GM06990 (cell line): ENCODE data around the gene CAMK2G.

Experiments
- DNase-seq: peaks from one replicate; pipeline ENCODE4 v3.0.0-alpha.2; 2011; ENCODE audit not compliant: insufficient read length; ENCODE audit errors: extremely low read depth
- H3K27me3 ChIP-seq: replicated peaks from 2 replicates; pipeline ENCODE4 v1.6.0; 2011; ENCODE audit warnings: low read length; ENCODE audit not compliant: control insufficient read depth, insufficient read depth
- H3K36me3 ChIP-seq: 2 replicates; pipeline ENCODE4 v1.5.1; 2011; ENCODE audit warnings: low read length; ENCODE audit not compliant: control insufficient read depth, insufficient read depth
- H3K4me3 ChIP-seq: replicated peaks from 2 replicates; pipeline ENCODE4 v1.5.1; 2011; ENCODE audit warnings: low read depth, mild to moderate bottlenecking, control low read depth, low read length
- CTCF ChIP-seq: IDR thresholded peaks from 2 replicates; pipeline ENCODE4 v1.5.1; 2011; ENCODE audit warnings: low read length, control low read depth, mild to moderate bottlenecking, inconsistent platforms; ENCODE audit not compliant: insufficient read depth, poor library complexity, severe bottlenecking

The CAMK2G gene

GRCh38 chr10:73817826-73818225 lies 56.5 kb downstream of the CAMK2G start:
- no peak for TF ChIP-seq CTCF
- Histone ChIP-seq H3K36me3 (peaks cover 7% of the 10 kb centered on the region), H3K27me3 (no peaks in the 10 kb centered on the region), H3K4me3 (no peak overlapping the region)
- no peak for DNase-seq

GRCh38 chr10:73816917-73817729 lies 57.2 kb downstream of the CAMK2G start:
- no peaks in the 10 kb centered on the region for H3K27me3 ChIP-seq

GRCh38 chr10:73815719-73816030 lies 58.7 kb downstream of the CAMK2G start:
- TF ChIP-seq CTCF = no peak
- H3K4me3 ChIP-seq = no peak overlapping the region
- H3K27me3 ChIP-seq = no peaks in the 10 kb centered on the region
- DNase-seq = no peak
- peaks cover 6% of the 10 kb centered on the region for H3K36me3 ChIP-seq

More at GRCh38 chr10:73816917-73817729, 57.2 kb downstream of the CAMK2G start:
- no peak for DNase-seq
- no peak overlapping the region for H3K4me3 ChIP-seq
- peaks cover 7% of the 10 kb centered on the region for H3K36me3 ChIP-seq
- no peak for TF ChIP-seq CTCF

- Histone ChIP-seq H3K27me3 (no peaks in the 10 kb centered on the region), H3K4me3 (no peak overlapping the region), H3K36me3 (peaks cover 6% of the 10 kb centered on the region)
- no peak for DNase-seq
- peak; percentile 24 for TF ChIP-seq CTCF
These were observed 59.2 kb downstream of the CAMK2G start for GRCh38 chr10:73814896-73815718.

GRCh38 chr10:73814276-73814895 lies 60.0 kb downstream of the CAMK2G start:
- TF ChIP-seq CTCF = no peak
- Histone ChIP-seq H3K27me3 (no peaks in the 10 kb centered on the region), H3K4me3 (no peak overlapping the region), H3K36me3 (peaks cover 3% of the 10 kb centered on the region)
- DNase-seq = no peak
